SK-N-SH treated with all-trans-retinoic acid at 6 μM for 48 hours (cell line): ENCODE data around the gene KRTDAP.

Experiments
- BACH2 ChIP-seq: fragments of 250-450 bp; sonication (Bioruptor Pico); IDR thresholded peaks from 2 replicates; pipeline ENCODE4 v1.9.0; 2021; ENCODE audit warnings: mild to moderate bottlenecking, borderline replicate concordance
- ISL1 ChIP-seq: fragments of 250-450 bp; sonication (Bioruptor Pico); IDR thresholded peaks from 2 replicates; pipeline ENCODE4 v2.1.2; 2022; ENCODE audit warnings: mild to moderate bottlenecking, moderate library complexity
- OSR1 ChIP-seq: fragments of 250-450 bp; sonication (Bioruptor Pico); IDR thresholded peaks from 2 replicates; pipeline ENCODE4 v1.8.0; 2022; ENCODE audit warnings: moderate library complexity, mild to moderate bottlenecking, inconsistent platforms
- POU6F1 ChIP-seq: fragments of 250-450 bp; sonication (Bioruptor Pico); IDR thresholded peaks from 2 replicates; pipeline ENCODE4 v1.8.0; 2021; ENCODE audit warnings: low read depth, mild to moderate bottlenecking, moderate library complexity, borderline replicate concordance
- RARB ChIP-seq: fragments of 250-450 bp; sonication (Bioruptor Pico); IDR thresholded peaks from 2 replicates; pipeline ENCODE4 v1.8.0; 2021; ENCODE audit warnings: mild to moderate bottlenecking, moderate library complexity
- SNAI2 ChIP-seq: fragments of 250-450 bp; sonication (Bioruptor Pico); IDR thresholded peaks from 2 replicates; pipeline ENCODE4 v1.5.0; 2020; ENCODE audit warnings: mild to moderate bottlenecking, moderate library complexity
- TSHZ2 ChIP-seq: fragments of 250-450 bp; sonication (Bioruptor Pico); IDR thresholded peaks from 2 replicates; pipeline ENCODE4 v1.5.0; 2020; ENCODE audit warnings: mild to moderate bottlenecking, moderate library complexity
- ZFP3 ChIP-seq: fragments of 250-450 bp; sonication (Bioruptor Pico); IDR thresholded peaks from 2 replicates; pipeline ENCODE4 v1.5.0; 2020; ENCODE audit warnings: mild to moderate bottlenecking, moderate library complexity
- ZFP30 ChIP-seq: fragments of 450-650 bp; formaldehyde crosslinking; IDR thresholded peaks from 2 replicates; pipeline ENCODE4 v1.5.0; 2022; ENCODE audit warnings: mild to moderate bottlenecking, moderate library complexity
- ZNF8 ChIP-seq: fragments of 450-650 bp; formaldehyde crosslinking; IDR thresholded peaks from 2 replicates; pipeline ENCODE4 v1.5.0; 2020; ENCODE audit warnings: mild to moderate bottlenecking, moderate library complexity

- TF ChIP-seq POU6F1 (CRISPR knock-in tag) (no peak), ZNF8 (CRISPR knock-in tag) (no peak), OSR1 (CRISPR knock-in tag) (no peak), TSHZ2 (CRISPR knock-in tag) (no peak), BACH2 (CRISPR knock-in tag) (no peak), RARB (no peak), SNAI2 (no peak), ZFP3 (CRISPR knock-in tag) (no peak), ZFP30 (CRISPR knock-in tag) (no peak), ISL1 (CRISPR knock-in tag) (no peak)
Measured at GRCh38 chr19:35518313-35518712, 28.0 kb upstream of the KRTDAP start.
